HFFc6 (cell line): ENCODE results near the gene PRUNE2. TPM values are rescaled to one million over a fixed set of nuclear protein-coding genes. Genes with fewer than 3 reads are reported as not detected.

Experiments used
- DNase-seq: peaks from one replicate; pipeline ENCODE4 v3.0.0-alpha.2; 2018
- H3K27ac Mint-ChIP-seq: 2 replicates; pipeline ENCODE4 v1.8.0; 2020; ENCODE audit warnings: mild to moderate bottlenecking, mixed read lengths
- H3K27me3 Mint-ChIP-seq: 2 replicates; pipeline ENCODE4 v1.8.0; 2021; ENCODE audit warnings: mild to moderate bottlenecking, moderate library complexity, mixed read lengths; ENCODE audit not compliant: insufficient read depth
- H3K36me3 Mint-ChIP-seq: 2 replicates; pipeline ENCODE4 v1.8.0; 2021; ENCODE audit warnings: low read depth, mixed read lengths
- H3K4me1 Mint-ChIP-seq: 2 replicates; pipeline ENCODE4 v1.8.0; 2020; ENCODE audit warnings: low read depth, mixed read lengths
- H3K4me3 Mint-ChIP-seq: 2 replicates; pipeline ENCODE4 v1.8.0; 2020; ENCODE audit warnings: mild to moderate bottlenecking, moderate library complexity, mixed read lengths
- H3K9me3 Mint-ChIP-seq: 2 replicates; pipeline ENCODE4 v1.8.0; 2020; ENCODE audit warnings: mild to moderate bottlenecking, mixed read lengths
- CTCF ChIP-seq: fragments of 200-600 bp; sonication (generic); IDR thresholded peaks from 2 replicates; pipeline ENCODE4 v1.5.0; 2021; ENCODE audit warnings: antibody characterized with exemption, mild to moderate bottlenecking
- total RNA-seq, 6 experiments: library from RNA; stranded (reverse); fragmentation: NEBNext Ultra II Directional; extraction: Animal tissue kit (Norgen Biotek cat#: 25700); gene quantifications; 2 replicates in 1 of 6; 3 replicates in 5 of 6; pipeline ENCODE4 v1.2.3, GENCODE V29; 2021

The PRUNE2 gene
- total RNA-seq, 6 experiments from 2014 or later = 0.02 to 0.29 (median 0.16) TPM; not detected in 2

- H3K36me3 Mint-ChIP-seq = no peaks in the 10 kb centered on the region
- H3K4me3 Mint-ChIP-seq = no peak overlapping the region
- H3K27ac Mint-ChIP-seq = no peak overlapping the region
- H3K4me1 Mint-ChIP-seq = peaks cover 19% of the 10 kb centered on the region
- H3K9me3 Mint-ChIP-seq = no peaks in the 10 kb centered on the region
- H3K27me3 Mint-ChIP-seq = peaks cover 3% of the 10 kb centered on the region
- TF ChIP-seq CTCF = no peak
- no peak for DNase-seq
Observed at GRCh38 chr9:76646249-76646648, 259.7 kb downstream of the PRUNE2 start.

GRCh38 chr9:76644647-76645250 is 261.2 kb downstream of the PRUNE2 start:
- no peaks in the 10 kb centered on the region for H3K9me3 Mint-ChIP-seq
- peaks cover 3% of the 10 kb centered on the region for H3K27me3 Mint-ChIP-seq
- H3K36me3 Mint-ChIP-seq = no peaks in the 10 kb centered on the region
- H3K27ac Mint-ChIP-seq = no peak overlapping the region
- H3K4me1 Mint-ChIP-seq = peaks cover 10% of the 10 kb centered on the region
- TF ChIP-seq CTCF = no peak
- H3K4me3 Mint-ChIP-seq = no peak overlapping the region
- DNase-seq = no peak

DNA sequence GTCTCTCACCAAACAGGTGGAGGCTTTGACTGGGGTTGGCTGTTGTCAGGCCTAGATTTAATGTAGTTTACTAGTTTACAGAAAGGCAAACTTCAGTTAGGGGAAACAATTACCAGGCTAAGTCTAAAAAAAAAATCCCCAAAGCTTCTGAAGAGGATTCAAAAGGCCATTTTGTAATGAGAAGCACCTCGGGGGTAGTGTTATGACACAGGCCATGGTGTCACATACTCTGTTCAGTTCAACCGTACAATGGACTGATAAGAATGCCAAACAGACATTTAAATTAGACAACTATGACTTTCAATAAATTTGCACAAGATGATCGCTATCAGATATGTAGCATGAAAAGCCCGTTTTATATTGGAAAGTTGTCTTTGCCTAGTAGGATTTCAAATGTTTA is 261.7 kb downstream of the PRUNE2 start:
- Mint-ChIP-seq H3K36me3 (no peaks in the 10 kb centered on the region), H3K27ac (no peak overlapping the region), H3K4me3 (no peak overlapping the region), H3K27me3 (peaks cover 3% of the 10 kb centered on the region), H3K4me1 (peaks cover 10% of the 10 kb centered on the region), H3K9me3 (no peaks in the 10 kb centered on the region)
- no peak for DNase-seq
- TF ChIP-seq CTCF = no peak

GRCh38 chr9:76643399-76644117 is 262.4 kb downstream of the PRUNE2 start:
- no peak for DNase-seq
- H3K36me3 Mint-ChIP-seq = no peaks in the 10 kb centered on the region
- peaks cover 3% of the 10 kb centered on the region for H3K27me3 Mint-ChIP-seq
- H3K4me1 Mint-ChIP-seq = peaks cover 10% of the 10 kb centered on the region
- H3K9me3 Mint-ChIP-seq = no peaks in the 10 kb centered on the region
- no peak overlapping the region for H3K27ac Mint-ChIP-seq
- no peak for TF ChIP-seq CTCF
- no peak overlapping the region for H3K4me3 Mint-ChIP-seq

DNA sequence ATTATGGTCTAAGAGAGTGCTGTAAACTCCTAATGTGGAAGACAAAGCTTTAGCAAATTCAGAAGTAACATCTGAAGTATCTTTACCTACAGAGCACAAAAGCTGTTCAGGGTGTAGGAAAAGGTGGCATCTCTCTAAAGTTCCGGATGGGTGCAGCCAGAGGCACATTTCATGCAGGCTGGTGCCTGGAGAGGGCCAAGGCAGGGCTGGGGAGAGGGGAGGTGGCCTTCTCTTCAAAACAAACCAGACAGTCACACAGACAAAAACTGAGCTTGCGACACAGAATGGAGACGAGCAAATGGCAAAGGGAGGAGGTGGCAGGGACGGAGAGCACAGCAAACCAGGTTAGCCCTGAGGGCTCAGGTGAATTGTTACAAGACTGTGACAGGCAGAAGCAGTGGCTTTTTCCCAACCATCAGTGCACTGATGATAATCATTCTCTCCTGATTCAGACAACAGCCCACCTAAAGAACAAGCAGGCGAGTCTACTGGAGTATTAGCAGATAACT is 263.2 kb downstream of the PRUNE2 start:
- no peak overlapping the region for H3K27ac Mint-ChIP-seq
- peaks cover 3% of the 10 kb centered on the region for H3K27me3 Mint-ChIP-seq
- H3K4me1 Mint-ChIP-seq = peaks cover 10% of the 10 kb centered on the region
- DNase-seq = no peak
- H3K36me3 Mint-ChIP-seq = no peaks in the 10 kb centered on the region
- TF ChIP-seq CTCF = no peak
- H3K4me3 Mint-ChIP-seq = no peak overlapping the region
- H3K9me3 Mint-ChIP-seq = no peaks in the 10 kb centered on the region
